Erythroblast (primary cell): ENCODE measurements around the gene SPOCD1.

Experiments used
- DNase-seq, 2 experiments: peaks; one replicate each; lab custom pipeline; 2025; lab: John Stamatoyannopoulos, UW
- GATA1 ChIP-seq: IDR thresholded peaks from 2 replicates; pipeline ENCODE4 v1.6.1; 2011; ENCODE audit warnings: low read depth, mild to moderate bottlenecking, control low read depth, low read length, moderate library complexity
- POLR2A ChIP-seq: IDR thresholded peaks from 2 replicates; pipeline ENCODE4 v1.6.1; 2011; ENCODE audit warnings: mild to moderate bottlenecking, low read length

Gene SPOCD1

DNA sequence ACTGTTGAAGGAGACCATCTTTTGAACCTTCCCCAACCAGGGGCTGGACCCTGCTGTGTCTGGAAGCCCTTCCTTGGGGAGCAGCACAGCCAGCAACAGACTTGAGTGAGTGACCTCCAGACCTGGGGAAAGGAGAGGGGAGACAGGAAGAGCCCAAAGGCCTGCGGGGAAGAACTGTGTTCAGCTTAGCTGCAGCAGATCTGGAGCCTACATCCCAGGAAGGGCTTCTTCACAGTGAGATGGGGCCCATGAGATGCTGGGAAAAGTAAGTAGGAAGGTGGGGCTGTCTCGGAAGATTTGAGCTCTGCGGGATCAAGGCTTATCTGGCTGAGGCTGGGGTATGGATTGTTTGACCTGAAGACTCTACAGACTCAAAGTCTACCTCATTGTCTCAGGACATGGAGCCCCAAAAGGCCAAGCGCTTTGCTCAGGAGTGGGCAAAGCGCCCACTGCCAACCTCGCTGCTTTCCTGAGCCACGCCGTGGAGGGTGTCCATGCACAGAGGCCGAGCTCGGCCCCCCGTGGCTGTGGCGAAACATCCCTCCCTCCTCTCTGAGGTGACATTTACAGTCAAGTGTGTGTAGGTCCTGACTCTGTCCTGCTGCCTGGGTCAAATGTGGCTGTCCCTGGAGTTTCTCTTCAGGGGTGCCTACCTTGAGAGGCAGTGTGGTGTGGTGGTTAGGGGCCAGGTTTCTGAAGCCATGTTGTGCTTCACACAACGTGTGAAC is 24.5 kb downstream of the SPOCD1 start:
- DNase-seq, result no peak
- TF ChIP-seq POLR2A, result no peak
- no peak for TF ChIP-seq GATA1

DNA sequence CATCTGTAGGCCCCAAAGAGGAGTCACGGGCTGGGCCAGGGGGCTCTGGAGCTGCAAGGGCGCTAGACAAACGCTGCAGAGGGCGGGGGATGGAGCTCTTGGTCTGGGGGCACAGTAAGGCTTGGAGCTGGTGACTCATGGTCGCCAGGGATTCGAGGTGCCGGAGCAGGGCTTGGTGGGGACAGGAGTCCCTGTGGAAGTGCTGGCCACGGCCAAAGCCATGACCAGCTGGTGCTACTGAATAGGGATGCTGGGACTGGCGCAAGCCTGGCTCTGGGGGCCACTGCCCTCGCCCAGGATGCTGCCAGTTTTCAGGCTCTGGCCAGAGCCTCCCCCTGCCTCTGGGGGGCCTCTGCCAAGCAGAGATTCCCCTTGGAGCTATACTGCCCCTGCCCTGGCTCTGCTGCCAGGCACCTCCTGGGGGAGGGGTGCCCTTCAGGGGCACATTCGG is 25.2 kb downstream of the SPOCD1 start:
- no peak for DNase-seq
- no peak for TF ChIP-seq GATA1
- no peak for TF ChIP-seq POLR2A

DNA sequence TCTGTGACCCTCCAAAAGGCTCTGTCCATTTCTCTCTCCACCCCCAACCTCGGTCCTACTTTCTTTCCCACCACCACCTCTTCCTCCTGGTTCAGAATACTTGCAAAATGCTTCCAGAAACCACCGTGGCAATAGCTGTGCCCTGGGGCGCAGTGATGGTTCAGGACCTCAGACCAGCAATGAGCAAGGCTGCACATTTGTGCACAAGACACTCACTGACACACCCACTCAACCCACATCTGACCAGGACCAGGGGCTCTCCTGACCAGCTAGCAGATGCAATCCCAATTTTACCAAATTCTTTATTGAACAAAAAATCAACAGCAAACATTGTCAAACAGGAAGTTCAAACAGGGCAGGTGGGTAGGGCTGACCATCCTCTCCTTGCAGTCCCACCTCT is 25.7 kb downstream of the SPOCD1 start:
- TF ChIP-seq GATA1, result no peak
- TF ChIP-seq POLR2A, result no peak
- DNase-seq, result no peak

DNA sequence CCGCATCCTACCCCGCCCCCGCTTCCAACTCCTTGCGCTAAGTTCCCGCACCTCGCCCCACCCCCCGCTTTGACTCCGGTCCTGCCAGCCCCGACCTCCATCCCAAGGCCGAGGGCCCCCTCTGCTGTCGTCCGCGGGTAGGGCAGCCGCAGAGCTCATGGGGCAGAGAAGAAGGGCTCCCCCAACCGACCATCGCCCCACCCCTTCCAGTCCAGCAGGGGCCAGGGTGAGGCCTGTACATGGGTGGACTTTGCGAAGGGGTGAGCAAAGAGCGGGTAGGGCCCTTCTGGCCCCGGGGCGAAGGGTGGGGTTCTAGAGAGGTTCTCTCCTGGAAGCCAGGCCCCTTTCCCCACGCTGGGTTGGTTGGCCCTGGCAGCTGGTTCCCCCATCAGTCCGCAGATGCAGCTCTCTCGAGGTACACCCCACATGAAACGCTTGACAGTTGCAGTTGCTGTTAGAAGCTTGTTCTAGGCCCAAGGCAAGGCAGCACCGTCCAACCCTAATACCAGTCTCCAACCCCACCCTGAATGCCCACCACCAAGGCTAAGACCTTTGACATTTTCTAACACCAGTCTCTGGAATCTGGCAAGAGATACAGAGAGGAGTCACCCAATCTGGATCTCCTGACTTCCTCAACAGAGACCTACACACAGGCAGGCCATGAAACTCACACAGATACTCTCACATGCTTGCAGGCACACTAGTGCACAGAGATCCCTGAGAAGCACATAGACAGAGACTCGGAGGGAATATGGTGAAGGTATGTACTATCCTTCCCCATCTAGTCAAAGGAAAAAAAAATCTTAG is 26.4 kb downstream of the SPOCD1 start:
- peak; percentile 88 to 92 for DNase-seq

DNA sequence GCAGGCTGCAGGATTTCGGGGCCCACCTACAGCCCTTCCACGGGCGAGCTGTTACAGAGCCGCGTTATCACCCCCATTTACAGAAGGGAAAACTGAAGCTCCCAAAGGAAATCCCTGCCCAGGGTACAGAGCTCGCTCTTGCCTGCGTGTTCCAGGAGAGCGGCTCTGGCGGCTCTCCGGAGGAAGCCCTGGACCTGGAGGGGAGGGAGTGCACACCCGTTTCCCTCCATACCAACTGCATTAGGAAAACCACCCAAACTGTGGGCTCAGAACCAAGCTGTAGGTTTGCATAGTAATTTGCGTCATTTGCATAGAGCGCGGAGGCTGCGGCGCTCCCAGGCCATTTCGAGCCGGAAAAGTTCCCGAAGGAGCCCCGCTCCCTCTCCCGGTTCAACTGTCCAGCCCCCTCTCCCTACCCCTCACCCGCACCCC is 27.0 kb downstream of the SPOCD1 start:
- no peak for DNase-seq
- TF ChIP-seq POLR2A, result no peak
- TF ChIP-seq GATA1, result no peak

More for the DNA sequence above, 26.4 kb downstream of the SPOCD1 start:
- no peak for TF ChIP-seq POLR2A
- no peak for TF ChIP-seq GATA1

DNA sequence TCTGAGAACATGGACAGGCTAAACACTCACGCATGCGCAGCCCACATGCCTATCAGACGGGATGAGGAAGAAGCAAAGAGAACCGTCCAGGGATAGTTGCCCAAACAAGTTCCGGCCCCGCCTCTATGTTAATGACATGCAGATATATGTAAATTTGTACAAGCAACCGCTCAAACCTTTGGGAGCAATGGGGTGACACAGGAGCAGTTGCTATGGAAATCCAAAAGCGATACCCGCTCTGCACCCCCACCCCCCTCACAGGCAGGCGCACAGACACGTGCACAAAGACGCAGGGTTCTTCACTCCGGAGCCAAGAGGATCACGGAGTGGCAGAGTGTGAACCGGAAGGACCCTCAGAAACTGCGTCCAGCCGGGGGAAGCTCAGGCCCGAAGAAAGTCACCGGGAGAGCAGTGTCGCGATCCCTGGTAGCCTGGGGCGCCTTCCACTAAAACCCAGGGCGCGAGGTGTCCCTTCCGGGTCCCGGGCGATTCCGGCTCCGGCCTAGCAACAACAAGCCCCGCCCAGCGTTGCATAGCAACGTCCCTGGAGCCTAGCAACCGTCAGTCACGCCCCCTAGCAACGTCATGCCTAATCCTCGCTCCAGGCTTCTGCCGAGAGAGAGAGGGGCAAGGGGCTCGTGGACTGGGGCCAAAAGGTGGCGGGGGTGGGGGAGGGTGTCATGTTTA is 27.5 kb downstream of the SPOCD1 start:
- TF ChIP-seq GATA1, result no peak
- peak; percentile 61 for TF ChIP-seq POLR2A
- peak; percentile 88 to 92 for DNase-seq

DNA sequence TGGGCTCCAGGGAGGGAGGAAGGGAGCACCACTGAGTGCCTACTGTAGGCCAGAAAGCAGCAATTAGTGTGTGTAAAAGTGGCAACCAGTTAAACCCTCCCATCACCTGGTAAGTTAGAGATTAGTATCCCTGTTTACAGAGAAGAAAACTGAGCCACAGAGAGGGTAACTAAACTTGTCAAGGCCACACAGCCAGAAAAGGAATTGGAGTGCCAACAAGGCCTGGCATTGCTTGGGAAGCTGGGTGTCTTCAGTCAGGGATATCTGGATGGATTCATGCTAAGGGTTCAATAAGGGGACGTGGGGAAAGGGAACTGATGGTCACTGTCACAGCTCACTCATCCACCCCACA is 28.1 kb downstream of the SPOCD1 start:
- DNase-seq, result no peak
- TF ChIP-seq POLR2A, result no peak
- TF ChIP-seq GATA1, result no peak

DNA sequence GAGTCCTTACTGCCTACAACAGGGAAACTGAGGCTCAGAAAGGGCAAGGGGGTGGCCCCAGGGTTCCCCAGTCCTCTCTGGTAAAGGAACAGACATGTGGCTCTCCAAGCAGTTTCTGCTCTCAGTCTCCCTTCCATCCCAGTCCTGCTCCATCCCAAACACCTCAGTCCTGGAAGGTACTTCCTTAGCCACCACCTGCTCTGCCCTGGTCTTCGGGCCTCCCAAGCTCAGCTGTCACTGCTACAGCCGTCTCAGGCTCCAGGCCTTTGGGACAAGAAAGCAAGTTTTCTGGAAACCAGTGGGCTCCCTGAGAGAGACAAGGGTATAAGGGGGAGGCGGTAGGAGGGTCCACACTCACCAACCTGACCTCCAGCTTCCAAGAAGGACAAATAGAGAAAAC is 28.6 kb downstream of the SPOCD1 start:
- TF ChIP-seq POLR2A, result no peak
- no peak for TF ChIP-seq GATA1

DNA sequence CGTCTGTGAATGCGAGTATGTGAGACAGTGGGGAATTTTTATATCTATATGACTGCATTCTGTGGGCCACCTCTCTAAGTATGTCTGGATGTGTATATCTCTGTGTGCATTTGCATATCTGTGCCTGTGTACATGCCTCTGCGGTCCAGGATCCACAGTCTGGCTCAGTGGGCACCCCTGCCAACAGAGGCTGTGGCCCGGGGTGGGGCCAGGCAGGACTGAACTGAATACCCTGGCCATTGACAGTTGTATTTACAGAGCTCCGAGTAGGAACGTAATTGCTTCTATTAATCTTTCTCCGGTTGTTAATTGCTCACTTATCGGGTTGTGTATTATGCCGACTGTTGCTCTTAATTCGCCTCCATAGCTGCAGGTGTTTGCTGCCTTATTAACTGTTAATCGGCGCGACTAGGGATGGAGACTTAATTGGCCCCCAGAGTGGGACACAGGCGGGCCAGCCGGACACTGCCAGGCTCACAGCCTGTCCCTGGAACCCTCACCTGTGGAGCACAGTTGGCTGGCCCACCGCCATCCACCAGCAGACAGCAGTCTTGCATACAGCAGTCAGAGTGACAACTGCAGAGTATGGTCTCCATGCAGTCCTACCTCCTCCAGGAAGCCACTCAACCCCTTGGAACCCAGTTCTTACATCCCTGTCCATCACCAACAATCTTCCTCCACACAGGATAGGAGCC is 29.3 kb downstream of the SPOCD1 start:
- no peak for TF ChIP-seq GATA1
- no peak for TF ChIP-seq POLR2A
- no peak for DNase-seq

More for the DNA sequence above, 28.6 kb downstream of the SPOCD1 start:
- no peak for DNase-seq

DNA sequence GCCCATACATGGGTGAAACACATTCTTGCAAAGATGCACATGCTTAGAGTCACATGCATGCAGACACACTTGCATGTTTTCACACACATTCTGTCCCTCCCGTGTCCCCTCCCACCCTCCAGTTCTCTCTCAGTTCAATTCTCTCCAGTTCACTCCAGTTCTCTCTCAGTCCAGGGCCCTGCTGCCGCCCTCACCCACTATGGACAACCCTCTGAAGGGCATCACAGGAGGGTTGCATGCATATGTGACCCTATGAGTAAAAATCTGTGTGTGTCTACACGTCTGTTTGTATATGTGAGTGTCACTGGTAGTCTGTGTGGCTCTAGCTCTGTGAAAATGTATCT is 29.9 kb downstream of the SPOCD1 start:
- no peak for TF ChIP-seq GATA1
- no peak for TF ChIP-seq POLR2A
- DNase-seq, result no peak

DNA sequence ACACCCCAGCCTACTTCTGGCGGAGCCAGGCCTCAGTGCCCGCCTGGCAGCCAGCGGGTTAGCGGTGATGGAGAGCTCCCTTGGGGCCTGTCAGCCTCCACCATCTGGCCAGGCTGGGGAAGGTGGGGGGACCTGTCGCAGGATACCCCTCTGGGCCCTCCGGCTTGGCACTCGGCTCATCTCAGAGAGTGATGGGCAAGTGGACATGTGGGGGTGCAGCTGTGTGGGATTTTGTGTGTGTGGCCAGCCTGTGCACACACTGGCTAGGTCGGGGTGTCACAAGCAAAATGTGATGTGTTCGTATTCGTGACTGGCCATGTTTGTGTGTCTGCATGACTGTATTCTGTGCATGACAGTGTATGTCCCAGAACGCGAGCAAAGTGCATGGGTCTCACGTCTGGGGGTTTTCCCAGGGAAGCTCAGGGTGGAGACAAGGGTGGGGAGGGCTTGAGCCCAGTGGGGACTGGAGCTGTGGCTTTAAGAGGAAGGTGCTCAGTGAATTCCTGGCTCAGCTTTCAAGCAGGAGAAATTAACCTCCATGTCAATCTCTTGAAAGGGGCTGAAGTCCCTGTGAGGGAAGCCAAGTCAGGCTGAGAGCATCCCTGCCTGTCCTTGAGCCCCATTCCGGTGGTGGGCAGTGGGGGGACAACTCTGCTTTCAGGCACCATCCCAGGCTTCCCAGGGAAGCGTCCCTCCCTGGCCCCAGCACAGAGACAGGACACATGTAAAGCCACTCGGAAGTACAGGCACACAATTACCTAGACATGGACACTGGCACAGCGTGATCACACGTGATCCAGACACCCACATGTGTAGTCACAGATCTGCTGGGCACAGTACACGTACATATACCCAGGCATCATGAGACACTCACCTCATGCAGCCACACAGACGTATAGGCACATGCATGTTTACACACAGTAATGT is 30.5 kb downstream of the SPOCD1 start:
- no peak for DNase-seq
- TF ChIP-seq GATA1 (no peak), POLR2A (no peak)

DNA sequence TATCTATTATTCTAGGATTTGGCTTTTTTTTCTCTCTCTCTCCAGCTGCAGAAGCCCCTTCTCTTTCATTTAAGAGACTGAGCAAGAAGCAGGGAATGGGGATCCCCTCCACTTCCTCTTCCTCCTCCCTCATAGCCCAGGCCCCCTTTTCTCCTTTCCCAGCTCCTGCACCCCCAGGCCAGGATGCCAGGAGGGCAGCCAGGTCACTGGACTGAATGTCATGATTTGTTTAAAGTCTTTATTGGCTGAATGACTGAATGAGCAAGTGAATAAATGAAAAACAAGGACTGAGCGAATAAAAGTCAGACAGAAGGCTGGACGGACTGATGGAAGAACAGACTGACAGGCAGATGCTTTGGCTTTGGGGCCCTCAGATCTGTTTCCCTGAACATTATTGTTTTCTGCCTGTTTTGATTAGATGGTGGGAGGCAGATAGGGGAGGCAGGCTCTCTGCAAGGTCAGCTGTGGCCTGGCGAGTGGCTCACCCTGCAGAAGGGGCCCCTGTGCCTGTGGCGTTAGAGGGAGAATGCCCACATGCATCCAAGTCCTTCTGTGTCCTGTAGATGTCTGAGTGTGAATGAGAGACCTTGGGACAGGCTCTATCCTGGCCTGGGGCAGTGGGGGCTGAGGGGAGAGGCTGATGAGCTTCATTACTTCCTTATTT is 31.3 kb downstream of the SPOCD1 start:
- DNase-seq, result no peak
- no peak for TF ChIP-seq POLR2A
